Left lung (tissue), 10 donors: ENCODE data around the gene PIGZ. TPM values are rescaled to one million over a fixed set of nuclear protein-coding genes. Genes with fewer than 3 reads are reported as not detected.

Experiments used
- ATAC-seq: fragments of 200-7000 bp; cut with Tn5 transposase; one replicate; pipeline ENCODE4 v1.9.1; 2020; ENCODE audit warnings: moderate library complexity
- DNase-seq, 4 donors: peaks; one replicate each; pipeline ENCODE4 v3.0.0-alpha.2; 2013 to 2020
- H3K27ac ChIP-seq, 2 donors: fragments of 200-600 bp; sonication (generic) in 1 of 2; one replicate each; pipeline versions ENCODE4 v1.5.0 to v1.8.0; 2020 to 2021
- H3K27me3 ChIP-seq, 2 donors: fragments of 200-600 bp; sonication (generic) in 1 of 2; one replicate each; pipeline versions ENCODE4 v1.5.0 to v1.8.0; 2020 to 2021
- H3K36me3 ChIP-seq, 2 donors: fragments of 200-600 bp; sonication (generic) in 1 of 2; one replicate each; pipeline versions ENCODE4 v1.5.0 to v1.8.0; 2020 to 2021
- H3K4me1 ChIP-seq, 2 donors: fragments of 200-600 bp; one replicate each; pipeline ENCODE4 v1.8.0; 2021
- H3K4me3 ChIP-seq, 2 donors: fragments of 200-600 bp; sonication (generic) in 1 of 2; one replicate each; pipeline versions ENCODE4 v1.5.0 to v1.8.0; 2020 to 2021; ENCODE audit warnings: mild to moderate bottlenecking in 1 of 2
- H3K9me3 ChIP-seq, 2 donors: fragments of 200-600 bp; sonication (generic) in 1 of 2; one replicate each; pipeline versions ENCODE4 v1.5.0 to v1.8.0; 2020 to 2021
- CTCF ChIP-seq, 2 donors: fragments of 200-600 bp; sonication (generic) in 1 of 2; IDR thresholded peaks; one replicate each; pipeline versions ENCODE4 v1.5.0 to v1.8.0; 2021; ENCODE audit warnings: antibody characterized with exemption in 2 of 2
- intact Hi-C, 2 donors: fragments of 100-400 bp; cut with DNase I; formaldehyde crosslinking; loops; one replicate each; pipeline versions ENCODE4 v1.11.2 to v1.14.2; 2022
- polyA plus RNA-seq, 6 donors: library from polyadenylated mRNA; unstranded; fragments of 120-200 nt; gene quantifications; one replicate each; pipeline ENCODE4 v1.2.1, GENCODE V29; 2013; ENCODE audit not compliant: insufficient read length in 6 of 6
- total RNA-seq, 2 donors: library from RNA; stranded (reverse); fragmentation: NEBNext Ultra II Directional; extraction: Animal tissue kit (Norgen Biotek cat#: 25700); gene quantifications; one replicate each; pipeline ENCODE4 v1.2.1, GENCODE V29; 2021
- donor health status: DM: no; HTN: yes; CAD: no.
- donor health status: DM: no; HTN: no; CAD: no.

The PIGZ gene
- total and polyA plus RNA-seq, 8 donors = 1.0 to 6.3 (median 2.0) TPM

GRCh38 chr3:196985954-196986885 lies 17.6 kb upstream of the PIGZ start:
- H3K4me3 ChIP-seq = no peak overlapping the region
- ATAC-seq (no peak), DNase-seq (no peak)
- H3K4me1 ChIP-seq = no peaks in the 10 kb centered on the region
- H3K27ac ChIP-seq = no peak overlapping the region
- H3K36me3 ChIP-seq = no peaks in the 10 kb centered on the region
- no peaks in the 10 kb centered on the region for H3K9me3 ChIP-seq
- TF ChIP-seq CTCF (IDR thresholded peaks at IDR 0.05) = no peak
- intact Hi-C loops = no loop called here
- H3K27me3 ChIP-seq = peaks cover 0 to 3% of the 10 kb centered on the region in 2 donors

GRCh38 chr3:196985298-196985697 lies 16.7 kb upstream of the PIGZ start:
- Histone ChIP-seq H3K27ac (no peak overlapping the region), H3K4me3 (no peak overlapping the region), H3K27me3 (peaks cover 0 to 3% of the 10 kb centered on the region in 2 donors), H3K36me3 (no peaks in the 10 kb centered on the region), H3K4me1 (no peaks in the 10 kb centered on the region), H3K9me3 (no peaks in the 10 kb centered on the region)
- ATAC-seq (no peak), DNase-seq (no peak)
- intact Hi-C loops = no loop called here
- TF ChIP-seq CTCF (IDR thresholded peaks at IDR 0.05) = no peak

GRCh38 chr3:196983186-196983585 lies 14.6 kb upstream of the PIGZ start:
- DNase-seq (no peak), ATAC-seq (no peak)

GRCh38 chr3:196981657-196982056 lies 13.0 kb upstream of the PIGZ start:
- intact Hi-C loops = no loop called here

More at GRCh38 chr3:196983186-196983585, 14.6 kb upstream of the PIGZ start:
- no peaks in the 10 kb centered on the region for H3K4me1 ChIP-seq
- TF ChIP-seq CTCF (IDR thresholded peaks at IDR 0.05) = no peak
- peaks cover 0 to 8% of the 10 kb centered on the region in 2 donors for H3K27me3 ChIP-seq
- H3K4me3 ChIP-seq = no peak overlapping the region
- no peaks in the 10 kb centered on the region for H3K9me3 ChIP-seq
- H3K27ac ChIP-seq = no peak overlapping the region
- H3K36me3 ChIP-seq = no peaks in the 10 kb centered on the region
- intact Hi-C loops = no loop called here

More at GRCh38 chr3:196981657-196982056, 13.0 kb upstream of the PIGZ start:
- ATAC-seq (no peak), DNase-seq (no peak)
- no peak for TF ChIP-seq CTCF (IDR thresholded peaks at IDR 0.05)
- H3K27ac ChIP-seq = no peak overlapping the region
- no peaks in the 10 kb centered on the region for H3K4me1 ChIP-seq
- H3K9me3 ChIP-seq = no peaks in the 10 kb centered on the region
- peaks cover 0 to 10% of the 10 kb centered on the region in 2 donors for H3K27me3 ChIP-seq
- no peak overlapping the region for H3K4me3 ChIP-seq
- no peaks in the 10 kb centered on the region for H3K36me3 ChIP-seq
